HepG2 (cell line): ENCODE measurements around the gene B3GNT9. TPM values are rescaled to one million over a fixed set of nuclear protein-coding genes. Genes with fewer than 3 reads are reported as not detected.

Source experiments
- CSRNP2 ChIP-seq: sonication (generic); formaldehyde crosslinking; conservative IDR thresholded peaks from 2 replicates; pipeline ENCODE4 v1.8.0; 2022; ENCODE audit warnings: low read depth, missing genetic modification reagents
- HDAC6 ChIP-seq: fragments of 200-600 bp; sonication (generic); IDR thresholded peaks from 2 replicates; pipeline ENCODE4 v1.7.0; 2017; ENCODE audit warnings: mild to moderate bottlenecking, antibody characterized with exemption, low read length, low read depth
- KDM6A ChIP-seq: IDR thresholded peaks from 2 replicates; pipeline ENCODE4 v1.6.1; 2016; ENCODE audit warnings: low read depth
- MIER3 ChIP-seq: IDR thresholded peaks from 2 replicates; pipeline ENCODE4 v1.6.1; 2016; ENCODE audit warnings: missing compliant biosample characterization, borderline replicate concordance
- NCOA1 ChIP-seq: sonication (generic); formaldehyde crosslinking; IDR thresholded peaks from 2 replicates; pipeline ENCODE4 v1.9.0; 2021; ENCODE audit warnings: missing genetic modification reagents
- NFE2 ChIP-seq: sonication (generic); formaldehyde crosslinking; IDR thresholded peaks from 2 replicates; pipeline ENCODE4 v1.4.0; 2020; ENCODE audit warnings: missing genetic modification reagents
- NFE2L1 ChIP-seq: sonication (generic); formaldehyde crosslinking; IDR thresholded peaks from 2 replicates; pipeline ENCODE4 v1.4.0; 2020; ENCODE audit warnings: missing genetic modification reagents, mild to moderate bottlenecking, borderline replicate concordance
- RAD21 ChIP-seq: fragments of 450-650 bp; formaldehyde crosslinking; IDR thresholded peaks from 2 replicates; pipeline ENCODE4 v1.5.0; 2020; ENCODE audit warnings: mild to moderate bottlenecking
- RBFOX2 ChIP-seq: fragments of 200-400 bp; formaldehyde crosslinking; IDR thresholded peaks from 2 replicates; pipeline ENCODE4 v1.6.1; 2017; ENCODE audit warnings: low read depth, mild to moderate bottlenecking, low read length
- SRF ChIP-seq: IDR thresholded peaks from 2 replicates; pipeline ENCODE4 v1.6.1; 2011; ENCODE audit warnings: mild to moderate bottlenecking, low read depth, low read length, moderate library complexity
- WIZ ChIP-seq: sonication (generic); formaldehyde crosslinking; IDR thresholded peaks from 2 replicates; pipeline ENCODE4 v1.5.1; 2020; ENCODE audit warnings: mild to moderate bottlenecking, missing genetic modification reagents
- ZBTB21 ChIP-seq: sonication (generic); formaldehyde crosslinking; IDR thresholded peaks from 2 replicates; pipeline ENCODE4 v1.4.0; 2020; ENCODE audit warnings: missing genetic modification reagents
- ZFP36 ChIP-seq: fragments of 150-350 bp; IDR thresholded peaks from 2 replicates; pipeline ENCODE4 v1.6.1; 2018; ENCODE audit warnings: borderline replicate concordance, low read length, low read depth; ENCODE audit not compliant: partially characterized antibody
- ZKSCAN8 ChIP-seq: IDR thresholded peaks from 2 replicates; pipeline ENCODE4 v1.6.1; 2016; ENCODE audit warnings: borderline replicate concordance, missing genetic modification reagents, missing compliant biosample characterization
- ZNF225 ChIP-seq: sonication (generic); formaldehyde crosslinking; IDR thresholded peaks from 2 replicates; pipeline ENCODE4 v1.4.0; 2020; ENCODE audit warnings: mild to moderate bottlenecking, missing genetic modification reagents
- ZNF282 ChIP-seq: fragments of 450-650 bp; IDR thresholded peaks from 2 replicates; pipeline ENCODE4 v1.6.1; 2018; ENCODE audit not compliant: partially characterized antibody
- ZNF549 ChIP-seq: sonication (generic); formaldehyde crosslinking; IDR thresholded peaks from 2 replicates; pipeline ENCODE4 v1.5.0; 2020; ENCODE audit warnings: missing genetic modification reagents
- ZNF607 ChIP-seq: sonication (generic); formaldehyde crosslinking; IDR thresholded peaks from 2 replicates; pipeline ENCODE4 v1.5.1; 2020; ENCODE audit warnings: missing genetic modification reagents, mild to moderate bottlenecking, borderline replicate concordance
- ZNF674 ChIP-seq: sonication (generic); formaldehyde crosslinking; IDR thresholded peaks from 2 replicates; pipeline ENCODE4 v1.5.0; 2020; ENCODE audit warnings: low read depth, mild to moderate bottlenecking, missing genetic modification reagents
- ZNF703 ChIP-seq: sonication (generic); formaldehyde crosslinking; IDR thresholded peaks from 2 replicates; pipeline ENCODE4 v1.5.1; 2020; ENCODE audit warnings: missing genetic modification reagents, mild to moderate bottlenecking, moderate library complexity, borderline replicate concordance
- ZNF777 ChIP-seq: sonication (generic); formaldehyde crosslinking; IDR thresholded peaks from 2 replicates; pipeline ENCODE4 v1.4.0; 2020; ENCODE audit warnings: missing genetic modification reagents
- ZNF792 ChIP-seq: IDR thresholded peaks from 2 replicates; pipeline ENCODE4 v1.6.1; 2016
- polyA plus RNA-seq, 8 experiments: library from polyadenylated mRNA; depleted of rRNA in 3 of 8; stranded (reverse) in 7 of 8; unstranded in 1 of 8; fragments of >200 nt; fragmentation: Illumina TruSeq in 4 of 8; extraction: Trizol in 4 of 8; gene quantifications; 2 replicates each; pipeline versions ENCODE4 v1.2.1 to v1.2.3, GENCODE V29; 2011 to 2016; ENCODE audit warnings: low read depth in 4 of 8, missing spikeins in 1 of 8, mixed read lengths in 1 of 8; ENCODE audit not compliant: insufficient read depth in 1 of 8
- total RNA-seq, 5 experiments: library from RNA; depleted of rRNA; stranded (reverse); fragments of >200 nt; fragmentation: Illumina TruSeq; extraction: Trizol; gene quantifications; 2 replicates each; pipeline ENCODE4 v1.2.3, GENCODE V29; 2016; ENCODE audit warnings: low read depth in 1 of 5
- TF ChIP-seq, protein P1 (sequence below): IDR thresholded peaks from 2 replicates; pipeline ENCODE4 v1.6.1; 2016; ENCODE audit warnings: missing biosample characterization, missing genetic modification reagents, low read depth
- TF ChIP-seq, protein P2 (sequence below): sonication (generic); formaldehyde crosslinking; IDR thresholded peaks from 2 replicates; pipeline ENCODE4 v1.4.0; 2020; ENCODE audit warnings: missing genetic modification reagents
- TF ChIP-seq, protein P3 (sequence below): sonication (generic); formaldehyde crosslinking; IDR thresholded peaks from 2 replicates; pipeline ENCODE4 v1.4.0; 2020; ENCODE audit warnings: missing genetic modification reagents

B3GNT9 gene
- total and polyA plus RNA-seq, 2 of the 13 experiments (the other 11 are each of a cell fraction or from before 2014, with no cell fraction given), result 1.5 to 3.1 TPM

GRCh38 chr16:67109407-67110135 is 41.2 kb downstream of the B3GNT9 start, which contains the start of gene PHAF1 (continued):
- peak; percentile 90 for TF ChIP-seq ZNF607 (CRISPR knock-in tag)
- TF ChIP-seq WIZ, result peak; percentile 75; the same call in 1 of the 2 replicates
- no peak for TF ChIP-seq ZNF703 (CRISPR knock-in tag)
- TF ChIP-seq ZKSCAN8, result peak; percentile 60
- no peak for TF ChIP-seq ZNF549 (CRISPR knock-in tag)
- TF ChIP-seq NCOA1 (CRISPR knock-in tag), result peak; percentile 87; the same call in 1 of the 2 replicates
- TF ChIP-seq ZBTB21 (CRISPR knock-in tag), result peak; percentile 61; the same call in 1 of the 2 replicates
- TF ChIP-seq ZNF792 (CRISPR knock-in tag), result peak; percentile 71; the same call in 1 of the 2 replicates
- TF ChIP-seq NFE2 (CRISPR knock-in tag), result no peak
- TF ChIP-seq KDM6A (CRISPR knock-in tag), result peak; percentile 59
- TF ChIP-seq ZNF777 (CRISPR knock-in tag), result peak; percentile 79
- TF ChIP-seq ZFP36, result no peak
- no peak for TF ChIP-seq ZNF282
- TF ChIP-seq SRF, result no peak
- TF ChIP-seq MIER3 (CRISPR knock-in tag), result peak; percentile 89; the same call in 1 of the 2 replicates
- no peak for TF ChIP-seq HDAC6
- TF ChIP-seq ZNF674 (CRISPR knock-in tag), result peak; percentile 41; the same call in 1 of the 2 replicates
- TF ChIP-seq ZNF225 (CRISPR knock-in tag), result no peak
- TF ChIP-seq NFE2L1, result no peak
- TF ChIP-seq, protein P1, sequence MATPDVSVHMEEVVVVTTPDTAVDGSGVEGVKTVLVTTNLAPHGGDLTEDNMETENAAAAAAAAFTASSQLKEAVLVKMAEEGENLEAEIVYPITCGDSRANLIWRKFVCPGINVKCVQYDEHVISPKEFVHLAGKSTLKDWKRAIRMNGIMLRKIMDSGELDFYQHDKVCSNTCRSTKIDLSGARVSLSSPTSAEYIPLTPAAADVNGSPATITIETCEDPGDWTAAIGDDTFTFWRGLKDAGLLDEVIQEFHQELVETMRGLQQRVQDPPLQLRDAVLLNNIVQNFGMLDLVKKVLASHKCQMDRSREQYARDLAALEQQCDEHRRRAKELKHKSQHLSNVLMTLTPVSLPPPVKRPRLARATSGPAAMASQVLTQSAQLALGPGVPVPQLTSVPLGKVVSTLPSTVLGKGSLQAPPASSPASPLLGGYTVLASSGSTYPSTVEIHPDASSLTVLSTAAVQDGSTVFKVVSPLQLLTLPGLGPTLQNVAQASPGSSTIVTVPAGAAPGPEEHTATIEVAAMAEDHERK, result peak; percentile 60; the same call in 1 of the 2 replicates
- TF ChIP-seq CSRNP2 (CRISPR knock-in tag), result no peak
- peak; percentile 100 for TF ChIP-seq RBFOX2
- TF ChIP-seq, protein P2, sequence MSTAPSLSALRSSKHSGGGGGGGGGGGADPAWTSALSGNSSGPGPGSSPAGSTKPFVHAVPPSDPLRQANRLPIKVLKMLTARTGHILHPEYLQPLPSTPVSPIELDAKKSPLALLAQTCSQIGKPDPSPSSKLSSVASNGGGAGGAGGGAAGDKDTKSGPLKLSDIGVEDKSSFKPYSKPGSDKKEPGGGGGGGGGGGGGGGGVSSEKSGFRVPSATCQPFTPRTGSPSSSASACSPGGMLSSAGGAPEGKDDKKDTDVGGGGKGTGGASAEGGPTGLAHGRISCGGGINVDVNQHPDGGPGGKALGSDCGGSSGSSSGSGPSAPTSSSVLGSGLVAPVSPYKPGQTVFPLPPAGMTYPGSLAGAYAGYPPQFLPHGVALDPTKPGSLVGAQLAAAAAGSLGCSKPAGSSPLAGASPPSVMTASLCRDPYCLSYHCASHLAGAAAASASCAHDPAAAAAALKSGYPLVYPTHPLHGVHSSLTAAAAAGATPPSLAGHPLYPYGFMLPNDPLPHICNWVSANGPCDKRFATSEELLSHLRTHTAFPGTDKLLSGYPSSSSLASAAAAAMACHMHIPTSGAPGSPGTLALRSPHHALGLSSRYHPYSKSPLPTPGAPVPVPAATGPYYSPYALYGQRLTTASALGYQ (CRISPR knock-in tag), result peak; percentile 60; the same call in 1 of the 2 replicates
- TF ChIP-seq RAD21 (CRISPR knock-in tag), result peak; percentile 38
- TF ChIP-seq, protein P3, sequence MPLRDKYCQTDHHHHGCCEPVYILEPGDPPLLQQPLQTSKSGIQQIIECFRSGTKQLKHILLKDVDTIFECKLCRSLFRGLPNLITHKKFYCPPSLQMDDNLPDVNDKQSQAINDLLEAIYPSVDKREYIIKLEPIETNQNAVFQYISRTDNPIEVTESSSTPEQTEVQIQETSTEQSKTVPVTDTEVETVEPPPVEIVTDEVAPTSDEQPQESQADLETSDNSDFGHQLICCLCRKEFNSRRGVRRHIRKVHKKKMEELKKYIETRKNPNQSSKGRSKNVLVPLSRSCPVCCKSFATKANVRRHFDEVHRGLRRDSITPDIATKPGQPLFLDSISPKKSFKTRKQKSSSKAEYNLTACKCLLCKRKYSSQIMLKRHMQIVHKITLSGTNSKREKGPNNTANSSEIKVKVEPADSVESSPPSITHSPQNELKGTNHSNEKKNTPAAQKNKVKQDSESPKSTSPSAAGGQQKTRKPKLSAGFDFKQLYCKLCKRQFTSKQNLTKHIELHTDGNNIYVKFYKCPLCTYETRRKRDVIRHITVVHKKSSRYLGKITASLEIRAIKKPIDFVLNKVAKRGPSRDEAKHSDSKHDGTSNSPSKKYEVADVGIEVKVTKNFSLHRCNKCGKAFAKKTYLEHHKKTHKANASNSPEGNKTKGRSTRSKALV (CRISPR knock-in tag), result peak; percentile 87
